Upper lobe of left lung (tissue), 4 donors: ENCODE data around the gene DUSP2.

Source experiments
- EP300 ChIP-seq, 4 donors: sonication (generic); formaldehyde crosslinking; IDR thresholded peaks; one replicate each; pipeline ENCODE4 v1.5.1; 2017; ENCODE audit warnings: antibody characterized with exemption in 4 of 4, control low read depth in 2 of 4
- POLR2A ChIP-seq, 4 donors: fragments of 450-650 bp; IDR thresholded peaks; one replicate each; pipeline ENCODE4 v1.5.1; 2016 to 2017; ENCODE audit warnings: antibody characterized with exemption in 4 of 4, mild to moderate bottlenecking in 2 of 4
- TF ChIP-seq, protein P1 (sequence below), 6 experiments: fragments of 450-650 bp in 4 of 6; fragments of 200-600 bp in 2 of 6; sonication (generic) in 2 of 6; IDR thresholded peaks; one replicate each; pipeline ENCODE4 v1.5.1; 2016 to 2019; ENCODE audit warnings: antibody characterized with exemption in 6 of 6

DNA sequence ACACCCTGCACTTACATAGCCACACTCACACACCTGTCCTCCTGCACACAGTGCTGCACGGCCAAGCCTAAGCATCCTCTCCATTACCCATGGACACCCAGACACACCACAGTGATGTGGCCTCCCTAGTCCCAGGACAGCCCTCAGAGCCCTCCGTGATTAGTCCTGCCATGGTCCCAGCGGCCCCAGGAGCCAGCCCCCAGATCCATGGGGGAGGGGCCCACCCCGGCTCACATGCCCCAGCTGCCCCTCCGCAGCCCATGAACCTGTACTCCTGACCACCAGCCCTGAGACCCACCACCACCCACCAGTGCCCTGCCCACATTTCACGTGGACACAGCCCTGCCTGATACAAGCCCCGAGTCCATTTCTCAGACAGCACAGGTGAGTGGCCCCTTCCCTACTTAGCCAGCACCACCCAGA, 8.1 kb upstream of the DUSP2 start:
- no peak for TF ChIP-seq EP300 (IDR thresholded peaks at IDR 0.05)
- TF ChIP-seq, protein P1, sequence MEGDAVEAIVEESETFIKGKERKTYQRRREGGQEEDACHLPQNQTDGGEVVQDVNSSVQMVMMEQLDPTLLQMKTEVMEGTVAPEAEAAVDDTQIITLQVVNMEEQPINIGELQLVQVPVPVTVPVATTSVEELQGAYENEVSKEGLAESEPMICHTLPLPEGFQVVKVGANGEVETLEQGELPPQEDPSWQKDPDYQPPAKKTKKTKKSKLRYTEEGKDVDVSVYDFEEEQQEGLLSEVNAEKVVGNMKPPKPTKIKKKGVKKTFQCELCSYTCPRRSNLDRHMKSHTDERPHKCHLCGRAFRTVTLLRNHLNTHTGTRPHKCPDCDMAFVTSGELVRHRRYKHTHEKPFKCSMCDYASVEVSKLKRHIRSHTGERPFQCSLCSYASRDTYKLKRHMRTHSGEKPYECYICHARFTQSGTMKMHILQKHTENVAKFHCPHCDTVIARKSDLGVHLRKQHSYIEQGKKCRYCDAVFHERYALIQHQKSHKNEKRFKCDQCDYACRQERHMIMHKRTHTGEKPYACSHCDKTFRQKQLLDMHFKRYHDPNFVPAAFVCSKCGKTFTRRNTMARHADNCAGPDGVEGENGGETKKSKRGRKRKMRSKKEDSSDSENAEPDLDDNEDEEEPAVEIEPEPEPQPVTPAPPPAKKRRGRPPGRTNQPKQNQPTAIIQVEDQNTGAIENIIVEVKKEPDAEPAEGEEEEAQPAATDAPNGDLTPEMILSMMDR (IDR thresholded peaks at IDR 0.05): no peak
- no peak for TF ChIP-seq POLR2A (IDR thresholded peaks at IDR 0.05)
